ENCODE data around the gene OCEL1. TPM values are rescaled to one million over a fixed set of nuclear protein-coding genes. Genes with fewer than 3 reads are reported as not detected.

The OCEL1 gene
- total and polyA plus RNA-seq, 2 of the 13 experiments (the other 11 are each of a cell fraction or from before 2014, with no cell fraction given), result 10.6 to 17.2 TPM

GRCh38 chr19:17255150-17255621, 29.2 kb downstream of the OCEL1 start (continued):
- TF ChIP-seq TBX3 (IDR thresholded peaks at IDR 0.05; ENCODE audit: borderline replicate concordance), result no peak
- TF ChIP-seq ZNF614 (CRISPR knock-in tag; IDR thresholded peaks at IDR 0.05; ENCODE audit: borderline replicate concordance), result no peak
- no peak for TF ChIP-seq ZFP36L2 (CRISPR knock-in tag; IDR thresholded peaks at IDR 0.05)
- TF ChIP-seq SETDB1 (CRISPR knock-in tag; IDR thresholded peaks at IDR 0.05; ENCODE audit: borderline replicate concordance), result no peak
- TF ChIP-seq ZNF546 (CRISPR knock-in tag; conservative IDR thresholded peaks at IDR 0.05), result no peak
- no peak for TF ChIP-seq ZNF337 (CRISPR knock-in tag; IDR thresholded peaks at IDR 0.05; ENCODE audit: borderline replicate concordance, low read depth)
- no peak; the same call in 1 of the 2 replicates for TF ChIP-seq ZNF430 (CRISPR knock-in tag; IDR thresholded peaks at IDR 0.05)
- TF ChIP-seq MXD4 (CRISPR knock-in tag; IDR thresholded peaks at IDR 0.05), result no peak
- TF ChIP-seq, protein P1, sequence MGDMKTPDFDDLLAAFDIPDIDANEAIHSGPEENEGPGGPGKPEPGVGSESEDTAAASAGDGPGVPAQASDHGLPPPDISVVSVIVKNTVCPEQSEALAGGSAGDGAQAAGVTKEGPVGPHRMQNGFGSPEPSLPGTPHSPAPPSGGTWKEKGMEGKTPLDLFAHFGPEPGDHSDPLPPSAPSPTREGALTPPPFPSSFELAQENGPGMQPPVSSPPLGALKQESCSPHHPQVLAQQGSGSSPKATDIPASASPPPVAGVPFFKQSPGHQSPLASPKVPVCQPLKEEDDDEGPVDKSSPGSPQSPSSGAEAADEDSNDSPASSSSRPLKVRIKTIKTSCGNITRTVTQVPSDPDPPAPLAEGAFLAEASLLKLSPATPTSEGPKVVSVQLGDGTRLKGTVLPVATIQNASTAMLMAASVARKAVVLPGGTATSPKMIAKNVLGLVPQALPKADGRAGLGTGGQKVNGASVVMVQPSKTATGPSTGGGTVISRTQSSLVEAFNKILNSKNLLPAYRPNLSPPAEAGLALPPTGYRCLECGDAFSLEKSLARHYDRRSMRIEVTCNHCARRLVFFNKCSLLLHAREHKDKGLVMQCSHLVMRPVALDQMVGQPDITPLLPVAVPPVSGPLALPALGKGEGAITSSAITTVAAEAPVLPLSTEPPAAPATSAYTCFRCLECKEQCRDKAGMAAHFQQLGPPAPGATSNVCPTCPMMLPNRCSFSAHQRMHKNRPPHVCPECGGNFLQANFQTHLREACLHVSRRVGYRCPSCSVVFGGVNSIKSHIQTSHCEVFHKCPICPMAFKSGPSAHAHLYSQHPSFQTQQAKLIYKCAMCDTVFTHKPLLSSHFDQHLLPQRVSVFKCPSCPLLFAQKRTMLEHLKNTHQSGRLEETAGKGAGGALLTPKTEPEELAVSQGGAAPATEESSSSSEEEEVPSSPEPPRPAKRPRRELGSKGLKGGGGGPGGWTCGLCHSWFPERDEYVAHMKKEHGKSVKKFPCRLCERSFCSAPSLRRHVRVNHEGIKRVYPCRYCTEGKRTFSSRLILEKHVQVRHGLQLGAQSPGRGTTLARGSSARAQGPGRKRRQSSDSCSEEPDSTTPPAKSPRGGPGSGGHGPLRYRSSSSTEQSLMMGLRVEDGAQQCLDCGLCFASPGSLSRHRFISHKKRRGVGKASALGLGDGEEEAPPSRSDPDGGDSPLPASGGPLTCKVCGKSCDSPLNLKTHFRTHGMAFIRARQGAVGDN (CRISPR knock-in tag; IDR thresholded peaks at IDR 0.05), result peak; percentile 95
- TF ChIP-seq, protein P2, sequence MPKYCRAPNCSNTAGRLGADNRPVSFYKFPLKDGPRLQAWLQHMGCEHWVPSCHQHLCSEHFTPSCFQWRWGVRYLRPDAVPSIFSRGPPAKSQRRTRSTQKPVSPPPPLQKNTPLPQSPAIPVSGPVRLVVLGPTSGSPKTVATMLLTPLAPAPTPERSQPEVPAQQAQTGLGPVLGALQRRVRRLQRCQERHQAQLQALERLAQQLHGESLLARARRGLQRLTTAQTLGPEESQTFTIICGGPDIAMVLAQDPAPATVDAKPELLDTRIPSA (CRISPR knock-in tag; IDR thresholded peaks at IDR 0.05; ENCODE audit: borderline replicate concordance), result no peak
- TF ChIP-seq XRCC5 (optimal IDR thresholded peaks at IDR 0.05; ENCODE audit: low read length), result peak; percentile 49
- TF ChIP-seq RERE (CRISPR knock-in tag; IDR thresholded peaks at IDR 0.05; ENCODE audit: low read depth), result no peak
- TF ChIP-seq MTF1 (CRISPR knock-in tag; IDR thresholded peaks at IDR 0.05), result no peak
- no peak for TF ChIP-seq ZSCAN25 (CRISPR knock-in tag; IDR thresholded peaks at IDR 0.05)
- peak; percentile 46; the same call in 1 of the 2 replicates for TF ChIP-seq HIVEP1 (CRISPR knock-in tag; IDR thresholded peaks at IDR 0.05)
- TF ChIP-seq, protein P3, sequence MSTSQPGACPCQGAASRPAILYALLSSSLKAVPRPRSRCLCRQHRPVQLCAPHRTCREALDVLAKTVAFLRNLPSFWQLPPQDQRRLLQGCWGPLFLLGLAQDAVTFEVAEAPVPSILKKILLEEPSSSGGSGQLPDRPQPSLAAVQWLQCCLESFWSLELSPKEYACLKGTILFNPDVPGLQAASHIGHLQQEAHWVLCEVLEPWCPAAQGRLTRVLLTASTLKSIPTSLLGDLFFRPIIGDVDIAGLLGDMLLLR (CRISPR knock-in tag; IDR thresholded peaks at IDR 0.05), result no peak
- TF ChIP-seq ATF1 (CRISPR knock-in tag; IDR thresholded peaks at IDR 0.05), result no peak
- no peak for TF ChIP-seq ELF4 (CRISPR knock-in tag; IDR thresholded peaks at IDR 0.05; ENCODE audit: borderline replicate concordance)
- no peak for TF ChIP-seq DBP (CRISPR knock-in tag; IDR thresholded peaks at IDR 0.05; ENCODE audit: not compliant biosample characterization)

Data from HepG2 (cell line).